Measurements from ENCODE around the gene SAP30BP.

The SAP30BP gene

DNA sequence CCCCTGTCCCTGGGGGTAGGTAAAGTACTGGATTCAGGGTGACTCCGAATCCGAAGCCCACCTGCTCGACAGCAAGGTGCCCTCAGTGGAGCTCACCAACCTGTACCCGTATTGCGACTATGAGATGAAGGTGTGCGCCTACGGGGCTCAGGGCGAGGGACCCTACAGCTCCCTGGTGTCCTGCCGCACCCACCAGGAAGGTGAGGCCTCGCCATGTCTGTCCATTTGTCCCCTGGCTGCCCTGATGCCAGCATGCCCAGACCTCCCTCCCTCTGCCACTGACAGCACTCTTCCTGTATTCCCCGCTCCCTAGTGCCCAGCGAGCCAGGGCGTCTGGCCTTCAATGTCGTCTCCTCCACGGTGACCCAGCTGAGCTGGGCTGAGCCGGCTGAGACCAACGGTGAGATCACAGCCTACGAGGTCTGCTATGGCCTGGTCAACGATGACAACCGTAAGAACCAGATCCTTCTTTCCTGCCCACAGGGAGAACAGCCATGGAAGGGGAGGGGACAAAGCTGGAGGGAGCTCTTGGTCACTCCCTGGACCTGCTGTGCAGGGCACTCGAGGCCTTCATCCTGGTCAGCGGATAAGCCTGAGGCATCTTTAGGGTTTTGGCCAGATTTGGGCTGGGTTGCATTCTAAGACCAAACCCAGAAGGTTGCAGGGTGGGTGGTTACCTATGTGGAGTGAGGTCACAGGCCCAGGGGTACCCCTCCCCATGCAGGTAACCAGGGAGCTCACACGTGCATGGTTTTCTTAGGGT lies 83.7 kb downstream of the SAP30BP start:
- H2AFZ ChIP-seq (ENCODE audit: low read depth, low read length), result no peak overlapping the region
- WGBS, result 84% methylated on average over 23 of the region's 23 CpGs
- H3K14ac ChIP-seq (ENCODE audit: low read length in 2 of 2), result no peak overlapping the region
- peaks cover 0 to 83% of the 10 kb centered on the region in 2 experiments for H3K36me3 ChIP-seq (ENCODE audit: control insufficient read depth in 1 of 2, insufficient read depth in 2 of 2, low read depth in 1 of 2, low read length in 2 of 2)
- no peak overlapping the region for H3K4ac ChIP-seq (ENCODE audit: low read depth in 1 of 2, low read length in 2 of 2)
- H2BK120ac ChIP-seq (ENCODE audit: low read depth, low read length), result no peak overlapping the region
- H3K9me3 ChIP-seq (ENCODE audit: control insufficient read depth, low read length), result no peaks in the 10 kb centered on the region
- H2BK12ac ChIP-seq (ENCODE audit: low read length in 2 of 2), result no peak overlapping the region
- peak; percentile 15 for DNase-seq
- no peak overlapping the region for H2AK5ac ChIP-seq (ENCODE audit: low read length, severe bottlenecking)
- peak overlapping the region in 1 of 2 experiments; percentile 15 for H3K23ac ChIP-seq (ENCODE audit: low read length in 2 of 2)
- no peak overlapping the region for H2BK5ac ChIP-seq (ENCODE audit: low read depth, low read length, poor library complexity, severe bottlenecking)
- peaks cover 8% of the 10 kb centered on the region for H3K79me1 ChIP-seq (replicated peaks; ENCODE audit: low read length, poor library complexity, severe bottlenecking)
- H3K4me1 ChIP-seq (ENCODE audit: control insufficient read depth, insufficient read depth, low read depth, low read length), result peaks cover 32% of the 10 kb centered on the region
- no peak overlapping the region for H3K9ac ChIP-seq (ENCODE audit: low read length)
- H3K18ac ChIP-seq (ENCODE audit: low read depth in 1 of 2, low read length in 2 of 2), result no peak overlapping the region
- peaks cover 0 to 10% of the 10 kb centered on the region in 2 experiments for H3K27me3 ChIP-seq (ENCODE audit: control insufficient read depth in 1 of 2, insufficient read depth in 1 of 2, low read length in 2 of 2)
- no peak overlapping the region for H3K4me2 ChIP-seq (ENCODE audit: low read length, poor library complexity, severe bottlenecking)
- no peak overlapping the region for H3K4me3 ChIP-seq (ENCODE audit: insufficient read depth in 1 of 2, low read depth in 1 of 2, low read length in 2 of 2)
- no peak overlapping the region for H2BK15ac ChIP-seq (ENCODE audit: low read depth, poor library complexity, severe bottlenecking)
- H3K27ac ChIP-seq (ENCODE audit: low read length, poor library complexity, severe bottlenecking), result no peak overlapping the region
- H4K8ac ChIP-seq (ENCODE audit: low read length), result no peak overlapping the region
- H4K91ac ChIP-seq (ENCODE audit: low read length), result no peak overlapping the region

DNA sequence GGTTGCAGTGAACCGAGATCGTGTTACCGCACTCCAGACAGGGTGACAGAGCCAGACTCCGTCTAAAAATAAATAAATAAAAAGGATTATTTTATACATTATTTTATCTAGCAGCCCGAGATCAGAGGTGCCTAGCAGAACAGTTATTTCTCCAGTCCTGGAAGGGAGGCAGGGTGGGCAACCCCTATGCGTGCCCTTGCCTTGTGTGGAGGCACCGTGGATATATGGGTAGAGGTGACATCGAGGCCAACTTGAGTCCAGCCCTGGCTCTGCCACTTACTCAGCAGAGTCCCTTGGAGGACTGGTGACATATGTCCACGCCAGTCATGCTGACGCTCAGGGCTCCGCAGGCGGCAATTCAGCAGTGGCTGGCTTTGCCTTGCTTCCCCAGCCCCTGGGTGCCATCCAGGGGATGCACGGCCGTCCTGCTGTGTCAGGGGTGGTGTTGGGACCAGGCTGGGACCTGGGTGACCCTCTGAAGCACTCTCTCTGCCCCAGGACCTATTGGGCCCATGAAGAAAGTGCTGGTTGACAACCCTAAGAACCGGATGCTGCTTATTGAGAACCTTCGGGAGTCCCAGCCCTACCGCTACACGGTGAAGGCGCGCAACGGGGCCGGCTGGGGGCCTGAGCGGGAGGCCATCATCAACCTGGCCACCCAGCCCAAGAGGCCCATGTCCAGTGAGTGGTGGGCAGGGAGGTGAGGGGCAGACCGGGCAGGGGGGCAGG lies 84.7 kb downstream of the SAP30BP start:
- Histone ChIP-seq H3K4ac (ENCODE audit: low read depth in 1 of 2, low read length in 2 of 2) (no peak overlapping the region), H2BK12ac (ENCODE audit: low read length in 2 of 2) (no peak overlapping the region), H3K36me3 (ENCODE audit: control insufficient read depth in 1 of 2, insufficient read depth in 2 of 2, low read depth in 1 of 2, low read length in 2 of 2) (peaks cover 0 to 84% of the 10 kb centered on the region in 2 experiments), H3K4me3 (ENCODE audit: insufficient read depth in 1 of 2, low read depth in 1 of 2, low read length in 2 of 2) (no peak overlapping the region), H3K9ac (ENCODE audit: low read length) (no peak overlapping the region), H3K4me2 (ENCODE audit: low read length, poor library complexity, severe bottlenecking) (no peak overlapping the region), H3K79me1 (replicated peaks; ENCODE audit: low read length, poor library complexity, severe bottlenecking) (peaks cover 9% of the 10 kb centered on the region), H2BK15ac (ENCODE audit: low read depth, poor library complexity, severe bottlenecking) (peak overlapping the region; percentile 1), H3K9me3 (ENCODE audit: control insufficient read depth, low read length) (no peaks in the 10 kb centered on the region), H2BK120ac (ENCODE audit: low read depth, low read length) (no peak overlapping the region), H2AK5ac (ENCODE audit: low read length, severe bottlenecking) (no peak overlapping the region), H3K14ac (ENCODE audit: low read length in 2 of 2) (no peak overlapping the region), H2AFZ (ENCODE audit: low read depth, low read length) (no peak overlapping the region), H3K27me3 (ENCODE audit: control insufficient read depth in 1 of 2, insufficient read depth in 1 of 2, low read length in 2 of 2) (peaks cover 0 to 10% of the 10 kb centered on the region in 2 experiments), H3K27ac (ENCODE audit: low read length, poor library complexity, severe bottlenecking) (no peak overlapping the region), H4K91ac (ENCODE audit: low read length) (no peak overlapping the region), H2BK5ac (ENCODE audit: low read depth, low read length, poor library complexity, severe bottlenecking) (no peak overlapping the region), H3K18ac (ENCODE audit: low read depth in 1 of 2, low read length in 2 of 2) (no peak overlapping the region), H3K23ac (ENCODE audit: low read length in 2 of 2) (no peak overlapping the region), H3K4me1 (ENCODE audit: control insufficient read depth, insufficient read depth, low read depth, low read length) (peaks cover 32% of the 10 kb centered on the region), H4K8ac (ENCODE audit: low read length) (no peak overlapping the region)
- DNase-seq, result no peak
- 81% methylated on average over 19 of the region's 24 CpGs for WGBS

DNA sequence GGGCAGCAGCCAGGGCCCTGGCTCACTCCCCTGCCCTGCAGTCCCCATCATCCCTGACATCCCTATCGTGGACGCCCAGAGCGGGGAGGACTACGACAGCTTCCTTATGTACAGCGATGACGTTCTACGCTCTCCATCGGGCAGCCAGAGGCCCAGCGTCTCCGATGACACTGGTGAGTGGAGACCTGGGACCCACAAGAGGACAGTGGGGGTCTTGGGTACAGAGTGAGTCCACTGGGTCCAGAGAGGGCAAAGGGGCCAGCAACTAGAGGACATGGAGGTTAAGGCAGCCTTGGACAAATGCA lies 85.2 kb downstream of the SAP30BP start:
- Histone ChIP-seq H3K27ac (ENCODE audit: low read length, poor library complexity, severe bottlenecking) (no peak overlapping the region), H3K14ac (ENCODE audit: low read length in 2 of 2) (no peak overlapping the region), H2BK5ac (ENCODE audit: low read depth, low read length, poor library complexity, severe bottlenecking) (no peak overlapping the region), H3K27me3 (ENCODE audit: control insufficient read depth in 1 of 2, insufficient read depth in 1 of 2, low read length in 2 of 2) (peaks cover 0 to 10% of the 10 kb centered on the region in 2 experiments), H4K91ac (ENCODE audit: low read length) (no peak overlapping the region), H3K4me2 (ENCODE audit: low read length, poor library complexity, severe bottlenecking) (no peak overlapping the region), H3K36me3 (ENCODE audit: control insufficient read depth in 1 of 2, insufficient read depth in 2 of 2, low read depth in 1 of 2, low read length in 2 of 2) (peaks cover 0 to 90% of the 10 kb centered on the region in 2 experiments), H3K9me3 (ENCODE audit: control insufficient read depth, low read length) (no peaks in the 10 kb centered on the region), H3K9ac (ENCODE audit: low read length) (no peak overlapping the region), H3K79me1 (replicated peaks; ENCODE audit: low read length, poor library complexity, severe bottlenecking) (peaks cover 11% of the 10 kb centered on the region), H2AFZ (ENCODE audit: low read depth, low read length) (no peak overlapping the region), H3K4ac (ENCODE audit: low read depth in 1 of 2, low read length in 2 of 2) (no peak overlapping the region), H3K4me3 (ENCODE audit: insufficient read depth in 1 of 2, low read depth in 1 of 2, low read length in 2 of 2) (no peak overlapping the region), H2AK5ac (ENCODE audit: low read length, severe bottlenecking) (no peak overlapping the region), H4K8ac (ENCODE audit: low read length) (no peak overlapping the region), H2BK15ac (ENCODE audit: low read depth, poor library complexity, severe bottlenecking) (peak overlapping the region; percentile 1), H3K23ac (ENCODE audit: low read length in 2 of 2) (no peak overlapping the region), H3K4me1 (ENCODE audit: control insufficient read depth, insufficient read depth, low read depth, low read length) (peaks cover 32% of the 10 kb centered on the region), H2BK120ac (ENCODE audit: low read depth, low read length) (no peak overlapping the region), H3K18ac (ENCODE audit: low read depth in 1 of 2, low read length in 2 of 2) (no peak overlapping the region), H2BK12ac (ENCODE audit: low read length in 2 of 2) (no peak overlapping the region)
- DNase-seq, result no peak
- 95% methylated on average over 10 of the region's 10 CpGs for WGBS

- H2AFZ ChIP-seq (ENCODE audit: low read depth, low read length), result no peak overlapping the region
- no peak overlapping the region for H3K4me2 ChIP-seq (ENCODE audit: low read length, poor library complexity, severe bottlenecking)
- H4K8ac ChIP-seq (ENCODE audit: low read length), result peak overlapping the region; percentile 94
- no peak overlapping the region for H2AK5ac ChIP-seq (ENCODE audit: low read length, severe bottlenecking)
- H4K91ac ChIP-seq (ENCODE audit: low read length), result peak overlapping the region; percentile 47
- H3K14ac ChIP-seq (ENCODE audit: low read length in 2 of 2), result no peak overlapping the region
- H3K4ac ChIP-seq (ENCODE audit: low read depth in 1 of 2, low read length in 2 of 2), result peak overlapping the region; percentile 13 to 69
- no peaks in the 10 kb centered on the region for H3K9me3 ChIP-seq (ENCODE audit: control insufficient read depth, low read length)
- H2BK120ac ChIP-seq (ENCODE audit: low read depth, low read length), result no peak overlapping the region
- H3K4me3 ChIP-seq (ENCODE audit: insufficient read depth in 1 of 2, low read depth in 1 of 2, low read length in 2 of 2), result peak overlapping the region in 1 of 2 experiments; percentile 73
- no peak for DNase-seq
- peak overlapping the region; percentile 65 for H2BK15ac ChIP-seq (ENCODE audit: low read depth, poor library complexity, severe bottlenecking)
- H3K4me1 ChIP-seq (ENCODE audit: control insufficient read depth, insufficient read depth, low read depth, low read length), result peaks cover 32% of the 10 kb centered on the region
- peak overlapping the region; percentile 56 to 85 for H3K18ac ChIP-seq (ENCODE audit: low read depth in 1 of 2, low read length in 2 of 2)
- H3K27me3 ChIP-seq (ENCODE audit: control insufficient read depth in 1 of 2, insufficient read depth in 1 of 2, low read length in 2 of 2), result peaks cover 0 to 10% of the 10 kb centered on the region in 2 experiments
- 80% methylated on average over 19 of the region's 19 CpGs for WGBS
- H3K23ac ChIP-seq (ENCODE audit: low read length in 2 of 2), result no peak overlapping the region
- peak overlapping the region; percentile 74 for H3K9ac ChIP-seq (ENCODE audit: low read length)
- H2BK5ac ChIP-seq (ENCODE audit: low read depth, low read length, poor library complexity, severe bottlenecking), result no peak overlapping the region
- H3K79me1 ChIP-seq (replicated peaks; ENCODE audit: low read length, poor library complexity, severe bottlenecking), result peaks cover 11% of the 10 kb centered on the region
- peak overlapping the region in 1 of 2 experiments; percentile 35 for H2BK12ac ChIP-seq (ENCODE audit: low read length in 2 of 2)
- no peak overlapping the region for H3K27ac ChIP-seq (ENCODE audit: low read length, poor library complexity, severe bottlenecking)
- H3K36me3 ChIP-seq (ENCODE audit: control insufficient read depth in 1 of 2, insufficient read depth in 2 of 2, low read depth in 1 of 2, low read length in 2 of 2), result peaks cover 0 to 94% of the 10 kb centered on the region in 2 experiments
Observed at GRCh38 chr17:75752802-75753513, 85.8 kb downstream of the SAP30BP start.

Data from mesenchymal stem cell (in vitro differentiated cells and primary cell).